GM19438 (cell line): ENCODE results near the gene HUS1.
"Not testable (repeated sequence)": the region's sequence is repeated elsewhere in the genome, so short reads cannot be mapped to it uniquely, and the experiment has no call there.

Experiments
- ATAC-seq: cut with Tn5 transposase; IDR thresholded peaks from one replicate; pipeline ENCODE4 v1.9.1; 2021; ENCODE audit warnings: low read depth; ENCODE audit not compliant: unreplicated experiment

Gene HUS1

GRCh38 chr7:47945261-47946015 lies 34.0 kb downstream of the HUS1 start:
- ATAC-seq: peak; percentile 48

- ATAC-seq: no peak
These were observed 34.7 kb downstream of the HUS1 start for GRCh38 chr7:47944536-47945260.

- no peak for ATAC-seq
These were observed 35.5 kb downstream of the HUS1 start for GRCh38 chr7:47943676-47944474.

GRCh38 chr7:47942651-47943050 lies 36.8 kb downstream of the HUS1 start:
- ATAC-seq: not testable (repeated sequence)

- ATAC-seq: no peak
These were observed 37.3 kb downstream of the HUS1 start for GRCh38 chr7:47942132-47942531.

GRCh38 chr7:47941136-47941844 lies 38.1 kb downstream of the HUS1 start:
- ATAC-seq: no peak

GRCh38 chr7:47940088-47941013 lies 39.1 kb downstream of the HUS1 start:
- ATAC-seq: no peak

DNA sequence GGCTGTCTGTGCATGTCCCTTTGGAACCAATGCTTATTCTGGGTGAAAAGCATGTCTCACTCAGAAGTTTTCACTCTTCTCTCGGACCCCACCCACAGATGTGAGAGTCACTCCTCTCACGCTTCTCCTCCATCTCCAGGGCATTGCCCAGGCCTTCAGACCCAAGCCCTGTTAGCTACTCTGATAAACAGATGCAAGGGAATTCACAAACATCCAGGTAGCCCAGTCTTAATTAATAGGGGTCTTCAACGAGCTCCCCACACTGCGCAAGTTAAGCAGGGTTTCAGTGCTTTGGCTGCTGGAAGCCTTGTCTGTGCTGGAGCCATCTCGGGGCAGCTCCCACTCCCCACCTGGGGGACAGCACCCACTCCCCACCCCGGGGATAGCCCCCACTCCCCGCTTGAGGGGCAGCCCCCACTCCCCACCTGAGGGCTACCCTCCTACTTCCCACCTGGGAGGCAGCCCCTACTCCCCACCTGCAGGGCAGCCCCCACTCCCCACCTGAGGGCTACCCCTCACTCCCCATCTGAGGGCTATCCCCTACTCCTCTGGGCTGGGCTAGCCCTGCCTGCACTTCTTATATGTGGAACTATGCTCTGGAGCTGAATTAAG lies 39.9 kb downstream of the HUS1 start:
- no peak for ATAC-seq

GRCh38 chr7:47938574-47939165 lies 40.7 kb downstream of the HUS1 start:
- ATAC-seq: no peak

GRCh38 chr7:47937711-47938573 lies 41.5 kb downstream of the HUS1 start:
- ATAC-seq: peak; percentile 58

DNA sequence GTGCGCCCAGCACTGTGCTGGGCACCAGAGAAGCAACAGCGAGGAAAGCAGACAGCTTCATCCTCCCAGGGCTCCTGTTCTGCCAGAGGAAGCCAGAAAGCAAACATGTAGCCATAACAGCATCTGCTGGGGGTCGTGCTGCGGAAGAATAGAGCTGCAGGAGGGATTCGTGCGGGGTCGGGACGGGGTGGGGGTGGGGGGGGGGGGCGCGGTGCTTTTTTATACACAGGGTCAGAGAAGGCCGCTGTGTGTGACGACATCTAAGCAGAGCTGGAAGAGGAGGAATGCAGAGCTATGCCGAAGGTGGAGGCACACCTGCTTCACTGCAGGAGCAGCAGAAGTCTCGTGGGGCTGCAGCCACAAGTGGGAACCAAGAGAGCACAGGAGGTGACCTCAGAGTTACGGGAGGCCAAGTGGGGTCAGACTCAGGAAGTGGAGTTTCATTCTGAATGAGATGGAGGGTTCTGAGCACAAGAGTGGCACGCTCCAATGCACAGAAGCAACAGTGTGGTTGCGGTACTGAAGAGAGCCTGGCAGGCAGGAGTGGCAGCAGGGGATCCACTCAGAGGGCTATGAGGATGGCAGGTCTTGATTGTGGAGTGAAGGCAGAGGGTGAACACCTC lies 42.2 kb downstream of the HUS1 start:
- ATAC-seq: peak; percentile 88

- no peak for ATAC-seq
These were observed 43.1 kb downstream of the HUS1 start for GRCh38 chr7:47936323-47936722.

- ATAC-seq: no peak
These were observed 44.1 kb downstream of the HUS1 start for GRCh38 chr7:47935336-47935735.

DNA sequence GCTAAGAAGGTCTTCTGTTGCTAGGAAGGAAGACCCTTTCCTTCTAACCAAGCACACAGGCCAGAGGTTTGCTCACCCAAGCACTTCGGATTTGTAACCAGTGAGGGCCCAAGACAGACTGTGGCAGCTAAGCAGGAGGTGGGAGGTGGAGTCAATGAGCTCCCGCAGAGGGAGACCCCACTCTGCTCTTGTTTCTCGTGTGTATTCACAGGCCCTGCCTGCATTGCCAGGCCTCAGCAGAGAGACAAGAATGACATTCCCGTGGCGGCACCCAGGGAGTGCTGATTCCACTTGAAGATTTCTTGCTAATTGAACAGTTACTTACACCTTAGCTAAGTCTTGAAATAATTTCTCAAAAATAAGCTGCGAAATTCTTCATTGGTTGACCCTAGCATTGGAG lies 44.6 kb downstream of the HUS1 start:
- ATAC-seq: no peak

GRCh38 chr7:47933215-47933614 lies 46.2 kb downstream of the HUS1 start:
- ATAC-seq: no peak

GRCh38 chr7:47932466-47933037 lies 46.9 kb downstream of the HUS1 start:
- ATAC-seq: no peak

DNA sequence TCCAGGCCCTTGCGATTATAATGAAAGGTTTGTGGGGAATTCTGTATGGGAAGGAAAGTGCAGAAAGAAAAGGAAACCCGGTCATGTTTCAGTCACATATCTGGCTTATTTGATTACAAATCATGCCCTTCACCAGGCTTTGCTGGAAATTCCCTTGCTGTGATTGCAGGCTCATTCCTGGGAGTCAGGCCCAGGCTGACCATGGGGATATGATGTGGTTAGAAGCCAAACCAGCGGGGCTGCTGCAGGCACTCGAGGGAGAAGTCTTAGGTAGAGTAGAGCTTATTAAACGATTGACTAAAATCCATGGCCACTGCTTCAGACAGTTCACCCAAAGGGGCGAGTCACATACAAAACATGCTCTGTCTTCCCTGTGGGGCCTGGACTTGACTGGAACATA lies 47.4 kb downstream of the HUS1 start:
- no peak for ATAC-seq
